HG03571 (cell line): ENCODE measurements around the gene DHRS4L2.
"Not testable (repeated sequence)": the region's sequence is repeated elsewhere in the genome, so short reads cannot be mapped to it uniquely, and the experiment has no call there.

ENCODE experiments used
- ATAC-seq: cut with Tn5 transposase; IDR thresholded peaks from one replicate; pipeline ENCODE4 v1.9.1; 2021; ENCODE audit not compliant: unreplicated experiment

Gene DHRS4L2

GRCh38 chr14:24013654-24014514 is 25.2 kb downstream of the DHRS4L2 start:
- no peak for ATAC-seq

GRCh38 chr14:24015745-24016144 is 27.0 kb downstream of the DHRS4L2 start:
- ATAC-seq: not testable (repeated sequence)

- not testable (repeated sequence) for ATAC-seq
Observed at GRCh38 chr14:24018978-24019377, 30.2 kb downstream of the DHRS4L2 start.

- ATAC-seq: not testable (repeated sequence)
Observed at GRCh38 chr14:24019944-24020343, 31.2 kb downstream of the DHRS4L2 start.

- not testable (repeated sequence) for ATAC-seq
Observed at GRCh38 chr14:24020520-24020919, 31.8 kb downstream of the DHRS4L2 start.

- ATAC-seq: not testable (repeated sequence)
Observed at GRCh38 chr14:24024939-24025418, 36.2 kb downstream of the DHRS4L2 start.

- ATAC-seq: not testable (repeated sequence)
Observed at GRCh38 chr14:24029687-24030086, 41.0 kb downstream of the DHRS4L2 start.

- ATAC-seq: not testable (repeated sequence)
Observed at GRCh38 chr14:24031331-24031730, 42.6 kb downstream of the DHRS4L2 start.

- ATAC-seq: no peak
Observed at GRCh38 chr14:24032727-24033418, 44.1 kb downstream of the DHRS4L2 start.

GRCh38 chr14:24035769-24036168 is 47.0 kb downstream of the DHRS4L2 start:
- ATAC-seq: not testable (repeated sequence)

- ATAC-seq: peak; percentile 54
Observed at GRCh38 chr14:24036169-24036962, 47.6 kb downstream of the DHRS4L2 start.

- ATAC-seq: not testable (repeated sequence)
Observed at GRCh38 chr14:24036963-24037657, 48.4 kb downstream of the DHRS4L2 start.

GRCh38 chr14:24037658-24038037 is 48.9 kb downstream of the DHRS4L2 start:
- no peak for ATAC-seq

GRCh38 chr14:24038686-24039085 is 50.0 kb downstream of the DHRS4L2 start:
- ATAC-seq: no peak

GRCh38 chr14:24040692-24041091 is 52.0 kb downstream of the DHRS4L2 start:
- no peak for ATAC-seq

GRCh38 chr14:24042746-24043145 is 54.0 kb downstream of the DHRS4L2 start:
- ATAC-seq: no peak

GRCh38 chr14:24049002-24049401 is 60.3 kb downstream of the DHRS4L2 start:
- ATAC-seq: not testable (repeated sequence)

- ATAC-seq: not testable (repeated sequence)
Observed at GRCh38 chr14:24050753-24051152, 62.0 kb downstream of the DHRS4L2 start.

- no peak for ATAC-seq
Observed at GRCh38 chr14:24051176-24051788, 62.6 kb downstream of the DHRS4L2 start.
